Small intestine (tissue), 16 donors: Measurements from ENCODE around the gene TTC17. TPM values are rescaled to one million over a fixed set of nuclear protein-coding genes. Genes with fewer than 3 reads are reported as not detected.

Experiments used
- DNase-seq, 2 donors: peaks; one replicate each; pipeline versions ENCODE4 v3.0.0 to v3.0.0-alpha.2; 2013
- FAIRE-seq: peaks from 2 replicates; lab custom pipeline; 2012; peaks lifted over from hg19 to GRCh38; lab: Jason Lieb, UNC
- H3K27ac ChIP-seq, 3 donors: one replicate each; pipeline ENCODE4 v1.5.1; 2013; ENCODE audit warnings: low read length in 2 of 3, mild to moderate bottlenecking in 2 of 3, control low read depth in 1 of 3, inconsistent platforms in 1 of 3, low read depth in 1 of 3, moderate library complexity in 1 of 3
- H3K27me3 ChIP-seq, 3 donors: one replicate each; pipeline ENCODE4 v1.6.1; 2013; ENCODE audit warnings: low read length in 3 of 3, inconsistent platforms in 1 of 3; ENCODE audit not compliant: control insufficient read depth in 3 of 3, insufficient read depth in 3 of 3
- H3K36me3 ChIP-seq, 3 donors: one replicate each; pipeline ENCODE4 v1.6.1; 2013; ENCODE audit warnings: low read length in 3 of 3, inconsistent platforms in 1 of 3, low read depth in 1 of 3, mild to moderate bottlenecking in 1 of 3, moderate library complexity in 1 of 3; ENCODE audit not compliant: control insufficient read depth in 3 of 3, insufficient read depth in 2 of 3
- H3K4me1 ChIP-seq, 3 donors: one replicate each; pipeline ENCODE4 v1.6.1; 2013; ENCODE audit warnings: low read length in 2 of 3, inconsistent platforms in 1 of 3, low read depth in 1 of 3, mild to moderate bottlenecking in 1 of 3, moderate library complexity in 1 of 3; ENCODE audit not compliant: control insufficient read depth in 3 of 3, insufficient read depth in 2 of 3
- H3K4me3 ChIP-seq, 3 donors: one replicate each; pipeline ENCODE4 v1.5.1; 2013; ENCODE audit warnings: low read length in 3 of 3, control low read depth in 1 of 3, inconsistent platforms in 1 of 3, low read depth in 1 of 3, mild to moderate bottlenecking in 1 of 3, moderate library complexity in 1 of 3
- H3K9me3 ChIP-seq, 2 donors: one replicate each; pipeline ENCODE4 v1.6.1; 2013; ENCODE audit warnings: low read depth in 1 of 2, low read length in 1 of 2; ENCODE audit not compliant: control insufficient read depth in 2 of 2, insufficient read depth in 1 of 2
- WGBS, 3 donors: extraction: QIAGEN DNeasy Blood & Tissue Kit; methylation state at CpG; one replicate each; pipeline ENCODE4 v1.1.7; 2013; 5-methylcytosine and 5-hydroxymethylcytosine counted together
- long read RNA-seq, 10 donors: transcript quantifications; one replicate each; lab custom pipeline, GENCODE V29; 2026
- polyA plus RNA-seq, 4 donors: library from polyadenylated mRNA; stranded (reverse) in 3 of 4; unstranded in 1 of 4; fragments of 200-250 nt in 3 of 4; fragments of 120-200 nt in 1 of 4; gene quantifications; one replicate each; pipeline versions ENCODE4 v1.2.1 to v1.2.3, GENCODE V29; 2013
- donor health status: healthy with polysubstance abuse.
- donor health status: control.
- donor health status: control.
- donor health status: Bipolar disorder and iron deficiency.
- donor health status: healthy.

Gene TTC17, protein sequence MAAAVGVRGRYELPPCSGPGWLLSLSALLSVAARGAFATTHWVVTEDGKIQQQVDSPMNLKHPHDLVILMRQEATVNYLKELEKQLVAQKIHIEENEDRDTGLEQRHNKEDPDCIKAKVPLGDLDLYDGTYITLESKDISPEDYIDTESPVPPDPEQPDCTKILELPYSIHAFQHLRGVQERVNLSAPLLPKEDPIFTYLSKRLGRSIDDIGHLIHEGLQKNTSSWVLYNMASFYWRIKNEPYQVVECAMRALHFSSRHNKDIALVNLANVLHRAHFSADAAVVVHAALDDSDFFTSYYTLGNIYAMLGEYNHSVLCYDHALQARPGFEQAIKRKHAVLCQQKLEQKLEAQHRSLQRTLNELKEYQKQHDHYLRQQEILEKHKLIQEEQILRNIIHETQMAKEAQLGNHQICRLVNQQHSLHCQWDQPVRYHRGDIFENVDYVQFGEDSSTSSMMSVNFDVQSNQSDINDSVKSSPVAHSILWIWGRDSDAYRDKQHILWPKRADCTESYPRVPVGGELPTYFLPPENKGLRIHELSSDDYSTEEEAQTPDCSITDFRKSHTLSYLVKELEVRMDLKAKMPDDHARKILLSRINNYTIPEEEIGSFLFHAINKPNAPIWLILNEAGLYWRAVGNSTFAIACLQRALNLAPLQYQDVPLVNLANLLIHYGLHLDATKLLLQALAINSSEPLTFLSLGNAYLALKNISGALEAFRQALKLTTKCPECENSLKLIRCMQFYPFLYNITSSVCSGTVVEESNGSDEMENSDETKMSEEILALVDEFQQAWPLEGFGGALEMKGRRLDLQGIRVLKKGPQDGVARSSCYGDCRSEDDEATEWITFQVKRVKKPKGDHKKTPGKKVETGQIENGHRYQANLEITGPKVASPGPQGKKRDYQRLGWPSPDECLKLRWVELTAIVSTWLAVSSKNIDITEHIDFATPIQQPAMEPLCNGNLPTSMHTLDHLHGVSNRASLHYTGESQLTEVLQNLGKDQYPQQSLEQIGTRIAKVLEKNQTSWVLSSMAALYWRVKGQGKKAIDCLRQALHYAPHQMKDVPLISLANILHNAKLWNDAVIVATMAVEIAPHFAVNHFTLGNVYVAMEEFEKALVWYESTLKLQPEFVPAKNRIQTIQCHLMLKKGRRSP
- polyA plus RNA-seq: 100 to 1,000 TPM in 1 of 4 donors, 10 to 100 TPM in 3; 22.2 to 147 (median 36.6) TPM
- long read RNA-seq, donor 1, full-length matches to known transcripts: 30 of 133 reads
- long read RNA-seq, donor 1, partial matches to known transcripts: 94 of 133 reads
- long read RNA-seq, donor 1, other reads (novel, unspliced or antisense): 9 of 133 reads
- long read RNA-seq, donor 2, partial matches to known transcripts: 14 of 19 reads
- long read RNA-seq, donor 2, other reads (novel, unspliced or antisense): 0 of 19 reads
- long read RNA-seq, donor 3, transcript TTC17-212 (2 exons, 2,607 nt): major isoform, 5 of 50 reads
- long read RNA-seq, donor 3, transcript TTC17-207 (5 exons, 3,142 nt): major isoform, 5 of 50 reads
- long read RNA-seq, donor 3, partial matches to known transcripts: 35 of 50 reads
- long read RNA-seq, donor 3, other reads (novel, unspliced or antisense): 0 of 50 reads
- long read RNA-seq, donor 4: 0 reads
- long read RNA-seq, donor 5, partial matches to known transcripts: 5 of 9 reads
- long read RNA-seq, donor 5, other reads (novel, unspliced or antisense): 0 of 9 reads
- long read RNA-seq, donor 6, partial matches to known transcripts: 35 of 39 reads
- long read RNA-seq, donor 6, other reads (novel, unspliced or antisense): 0 of 39 reads
- long read RNA-seq, donor 7: 0 reads
- long read RNA-seq, donor 8, partial matches to known transcripts: 0 of 4 reads
- long read RNA-seq, donor 8, other reads (novel, unspliced or antisense): 0 of 4 reads
- long read RNA-seq, donor 9, partial matches to known transcripts: 9 of 10 reads
- long read RNA-seq, donor 9, other reads (novel, unspliced or antisense): 0 of 10 reads
- long read RNA-seq, donor 10, transcript TTC17-202 (20 exons, 3,648 nt): major isoform, 6 of 54 reads
- long read RNA-seq, donor 10, partial matches to known transcripts: 41 of 54 reads
- long read RNA-seq, donor 10, other reads (novel, unspliced or antisense): 0 of 54 reads

DNA sequence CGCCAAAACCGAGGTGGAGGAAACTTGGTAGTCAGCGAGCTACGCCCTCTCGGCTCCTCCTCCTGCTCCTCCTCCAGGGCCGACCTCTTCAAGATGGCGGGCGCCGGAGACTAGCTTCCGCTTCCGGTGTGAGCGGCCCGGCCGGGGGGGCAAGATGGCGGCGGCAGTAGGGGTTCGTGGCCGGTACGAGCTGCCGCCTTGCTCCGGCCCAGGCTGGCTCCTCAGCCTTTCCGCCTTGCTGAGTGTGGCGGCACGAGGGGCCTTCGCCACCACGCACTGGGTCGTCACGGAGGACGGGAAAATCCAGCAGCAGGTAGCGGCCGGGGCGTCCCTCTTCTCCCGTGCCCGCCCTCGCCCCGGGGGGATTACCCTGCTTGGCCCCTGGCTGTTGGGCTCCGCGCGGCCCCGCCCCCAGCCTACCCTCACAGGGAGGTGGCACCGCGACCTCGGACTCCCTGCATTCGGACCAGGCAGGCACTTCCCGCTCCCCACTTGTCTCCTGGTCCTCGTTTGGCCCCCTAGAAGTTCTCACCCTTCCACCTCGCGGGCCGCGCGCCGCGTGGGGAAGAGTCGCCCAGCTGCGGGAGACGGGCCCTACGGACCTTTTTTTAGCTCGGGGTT is at the start of gene TTC17:
Gene TTC17 (plus strand): TSS at position 120 of the 621 bp plus-strand sequence. CDS start 35 bp downstream, at position 155.
- FAIRE-seq: no peak
- H3K36me3 ChIP-seq: peaks cover 0 to 6% (median 0%) of the 10 kb centered on the region in 3 donors
- H3K9me3 ChIP-seq: no peaks in the 10 kb centered on the region
- 0% methylated on average over 48 to 58 of the region's 58 CpGs for WGBS, 3 donors
- H3K4me1 ChIP-seq: peaks cover 0 to 11% (median 0%) of the 10 kb centered on the region in 3 donors
- H3K27ac ChIP-seq: peak within 1 kb of the TSS; percentile 80 to 98 (median 92)
- peak within 1 kb of the TSS; percentile 90 to 99 (median 93) for H3K4me3 ChIP-seq
- peak; percentile 94 to 96 for DNase-seq
- no peaks in the 10 kb centered on the region for H3K27me3 ChIP-seq

DNA sequence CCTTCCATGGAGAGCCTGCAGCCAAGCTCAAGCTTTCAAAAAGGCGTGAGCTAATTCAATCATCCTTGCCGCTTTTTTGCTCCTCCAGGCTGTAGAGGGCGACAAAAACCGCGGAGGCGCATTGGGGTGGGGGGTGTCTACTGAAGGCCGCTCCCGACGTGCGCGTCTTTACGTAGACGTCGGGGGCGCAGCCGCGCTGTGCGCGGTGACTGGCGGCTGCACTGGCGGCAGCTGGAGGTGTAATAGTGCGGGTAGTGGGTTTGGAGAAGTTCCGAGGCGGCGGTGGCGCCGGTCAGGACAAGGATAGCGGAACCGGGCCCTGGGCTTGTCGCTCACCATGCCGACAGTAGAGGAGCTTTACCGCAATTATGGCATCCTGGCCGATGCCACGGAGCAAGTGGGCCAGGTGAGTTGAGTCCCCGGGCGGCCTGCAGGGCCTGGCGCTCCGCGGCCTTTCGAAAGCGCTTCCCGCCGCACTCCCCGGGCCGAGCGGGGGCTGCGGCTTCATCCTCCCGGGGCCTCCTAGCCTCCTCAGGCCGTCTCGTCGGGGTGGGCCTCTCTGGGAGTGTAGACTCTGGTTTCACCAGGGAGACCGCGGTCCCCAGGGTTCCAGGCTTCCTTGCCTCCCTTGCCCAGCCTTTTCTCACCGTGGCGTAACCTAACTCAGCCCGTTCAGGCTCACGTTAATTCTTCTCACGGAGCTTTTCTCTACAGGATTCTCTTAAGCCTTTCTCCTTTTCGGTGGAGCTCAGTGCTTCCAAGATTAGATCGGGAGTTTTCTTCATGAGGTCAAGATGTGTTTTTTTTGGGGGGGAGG is 46.7 kb upstream of the TTC17 start, which contains the start of gene API5:
Gene API5 (plus strand): TSS at position 206 of the 817 bp plus-strand sequence. CDS start 132 bp downstream, at position 338.
- H3K36me3 ChIP-seq: peaks cover 0 to 3% (median 0%) of the 10 kb centered on the region in 3 donors
- H3K27me3 ChIP-seq: no peaks in the 10 kb centered on the region
- H3K9me3 ChIP-seq: peaks cover 0 to 3% of the 10 kb centered on the region in 2 donors
- DNase-seq (peak; percentile 94 to 97), FAIRE-seq (no peak)
- peak within 1 kb of the TSS; percentile 84 to 96 (median 84) for H3K4me3 ChIP-seq
- WGBS, 3 donors: 0% methylated on average over 50 to 60 of the region's 60 CpGs
- H3K4me1 ChIP-seq: peaks cover 0 to 12% (median 7%) of the 10 kb centered on the region in 3 donors
- H3K27ac ChIP-seq: peak within 1 kb of the TSS; percentile 95

DNA sequence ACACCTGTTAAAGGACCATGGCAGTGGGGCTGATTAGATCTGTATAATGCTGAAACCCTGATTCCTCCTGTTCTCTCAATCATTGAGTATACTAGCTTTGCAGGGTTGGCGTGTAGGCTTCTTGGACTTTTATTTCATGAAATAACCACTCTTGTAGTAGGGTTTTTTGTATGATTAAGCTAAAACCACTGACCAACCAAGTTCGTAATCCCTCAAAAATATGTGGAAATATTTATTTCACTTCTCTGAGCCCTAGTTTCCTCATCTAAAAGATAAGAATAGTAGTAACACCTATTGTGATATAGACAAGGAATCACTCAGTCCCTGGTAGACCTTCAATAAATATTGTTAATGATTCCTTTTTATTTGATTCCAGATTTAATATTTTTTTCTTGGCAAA is 42.8 kb upstream of the TTC17 start:
- no peak for FAIRE-seq
- WGBS, 3 donors: 76 to 90% (median 76%) methylated on average over 2 of the region's 2 CpGs
- Histone ChIP-seq H3K4me1 (peaks cover 0 to 12% (median 7%) of the 10 kb centered on the region in 3 donors), H3K27me3 (no peaks in the 10 kb centered on the region), H3K4me3 (no peak overlapping the region), H3K36me3 (peaks cover 0 to 22% (median 3%) of the 10 kb centered on the region in 3 donors), H3K27ac (no peak overlapping the region), H3K9me3 (no peaks in the 10 kb centered on the region)
- DNase-seq: no peak

DNA sequence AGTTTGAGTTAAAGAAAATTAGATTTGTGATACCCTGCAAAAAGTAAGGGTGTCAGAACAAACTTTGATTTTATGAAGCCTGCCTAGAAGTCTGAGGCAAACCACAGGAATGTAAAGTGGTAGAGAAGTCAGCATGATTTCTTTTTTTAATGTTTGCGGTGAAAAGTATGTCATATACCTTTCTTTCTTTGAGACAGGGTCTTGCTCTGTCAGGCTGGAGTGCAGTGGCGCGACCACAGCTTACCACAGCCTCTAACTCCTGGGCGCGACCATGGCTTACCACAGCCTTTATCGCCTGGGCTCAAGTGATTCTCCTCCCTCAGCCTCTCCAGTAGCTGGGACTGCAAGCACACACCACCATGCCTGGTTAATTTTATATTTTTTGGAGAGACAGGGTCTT is 42.3 kb upstream of the TTC17 start:
- no peak overlapping the region for H3K27ac ChIP-seq
- FAIRE-seq (no peak), DNase-seq (no peak)
- peaks cover 0 to 22% (median 3%) of the 10 kb centered on the region in 3 donors for H3K36me3 ChIP-seq
- WGBS, 3 donors: 69 to 91% (median 85%) methylated on average over 6 of the region's 6 CpGs
- no peaks in the 10 kb centered on the region for H3K9me3 ChIP-seq
- H3K27me3 ChIP-seq: no peaks in the 10 kb centered on the region
- H3K4me3 ChIP-seq: no peak overlapping the region
- peaks cover 0 to 10% (median 7%) of the 10 kb centered on the region in 3 donors for H3K4me1 ChIP-seq

DNA sequence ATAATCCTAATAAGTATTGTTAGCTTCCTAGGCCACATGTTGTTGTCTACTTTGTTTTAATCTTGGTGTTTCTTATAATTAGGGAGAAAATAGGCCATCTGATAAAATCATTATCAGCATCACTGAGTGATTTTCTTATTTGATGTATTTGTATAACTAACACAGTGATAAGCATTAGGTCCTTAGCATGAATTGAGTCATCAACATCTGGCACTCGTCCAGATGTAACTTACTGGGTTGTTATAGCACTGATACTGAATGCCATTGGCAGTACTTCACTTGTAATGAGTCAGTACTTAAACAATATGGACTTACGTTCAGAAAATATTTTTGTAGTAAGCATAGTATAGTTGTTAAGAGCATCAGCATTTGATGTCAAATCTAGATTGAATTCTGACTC is 30.7 kb upstream of the TTC17 start:
- H3K4me3 ChIP-seq: no peak overlapping the region
- H3K27me3 ChIP-seq: no peaks in the 10 kb centered on the region
- FAIRE-seq (peak; percentile 90), DNase-seq (peak; percentile 65 to 95)
- WGBS, 3 donors: 26 to 50% (median 30%) methylated on average over 2 of the region's 2 CpGs
- no peaks in the 10 kb centered on the region for H3K9me3 ChIP-seq
- no peak overlapping the region for H3K27ac ChIP-seq
- H3K36me3 ChIP-seq: peaks cover 14 to 27% (median 25%) of the 10 kb centered on the region in 3 donors
- H3K4me1 ChIP-seq: no peaks in the 10 kb centered on the region

DNA sequence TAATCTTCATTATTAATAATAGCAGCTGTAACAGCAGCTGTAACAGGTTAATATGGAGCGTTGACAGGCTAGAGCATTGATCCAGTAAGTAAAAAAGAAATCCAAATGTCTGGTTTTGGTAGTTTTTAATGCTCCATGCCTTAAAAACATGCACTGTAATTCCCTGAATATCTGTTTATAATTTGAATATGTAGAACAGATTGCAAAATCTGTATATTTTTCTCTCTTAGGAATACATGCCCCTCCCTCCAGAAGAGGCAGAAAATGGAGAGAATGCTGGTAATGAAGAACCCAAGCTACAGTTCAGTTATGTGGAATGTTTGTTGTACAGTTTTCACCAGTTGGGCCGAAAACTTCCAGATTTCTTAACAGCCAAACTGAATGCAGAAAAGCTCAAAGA is 30.2 kb upstream of the TTC17 start:
- Histone ChIP-seq H3K36me3 (peaks cover 12 to 27% (median 23%) of the 10 kb centered on the region in 3 donors), H3K27ac (no peak overlapping the region), H3K4me1 (no peaks in the 10 kb centered on the region), H3K27me3 (no peaks in the 10 kb centered on the region), H3K9me3 (no peaks in the 10 kb centered on the region), H3K4me3 (no peak overlapping the region)
- DNase-seq (no peak), FAIRE-seq (no peak)
- 60 to 89% (median 79%) methylated on average over 2 of the region's 2 CpGs for WGBS, 3 donors
